Uterus (tissue), 4 donors: ENCODE measurements around the gene CEP63. TPM values are rescaled to one million over a fixed set of nuclear protein-coding genes. Genes with fewer than 3 reads are reported as not detected.

Experiments
- DNase-seq, 2 donors: peaks; one replicate each; pipeline ENCODE4 v3.0.0-alpha.2; 2019 to 2020
- H3K27ac ChIP-seq, 2 donors: fragments of 200-600 bp; sonication (generic); 1 replicate in 1 of 2; 2 replicates in 1 of 2; pipeline ENCODE4 v1.5.1; 2016 to 2018
- H3K27me3 ChIP-seq, 2 donors: fragments of 200-600 bp; sonication (generic); one replicate each; pipeline ENCODE4 v1.5.1; 2018 to 2019; ENCODE audit warnings: control low read depth in 1 of 2
- H3K36me3 ChIP-seq, 2 donors: fragments of 200-600 bp; sonication (generic); one replicate each; pipeline ENCODE4 v1.5.1; 2019; ENCODE audit warnings: control low read depth in 1 of 2
- H3K4me1 ChIP-seq, 2 donors: fragments of 200-600 bp; sonication (generic); one replicate each; pipeline ENCODE4 v1.5.1; 2018 to 2019; ENCODE audit warnings: control low read depth in 1 of 2
- H3K4me3 ChIP-seq, 2 donors: fragments of 200-600 bp; sonication (generic); 1 replicate in 1 of 2; 2 replicates in 1 of 2; pipeline ENCODE4 v1.5.1; 2018 to 2019; ENCODE audit warnings: mild to moderate bottlenecking in 1 of 2
- H3K9me3 ChIP-seq, 2 donors: fragments of 200-600 bp; sonication (generic); one replicate each; pipeline ENCODE4 v1.5.1; 2019; ENCODE audit warnings: control low read depth in 1 of 2
- POLR2A ChIP-seq, 2 donors: fragments of 450-650 bp; IDR thresholded peaks; one replicate each; pipeline ENCODE4 v1.6.1; 2016; ENCODE audit warnings: antibody characterized with exemption in 2 of 2, mild to moderate bottlenecking in 1 of 2, moderate library complexity in 1 of 2
- intact Hi-C: fragments of 100-400 bp; cut with DNase I; formaldehyde crosslinking; loops from one replicate; pipeline ENCODE4 v1.15.1; 2023; ENCODE audit warnings: low total_unique reads
- total RNA-seq, 4 donors: library from RNA; depleted of rRNA in 3 of 4; stranded (reverse); fragments of >200 nt in 3 of 4; gene quantifications; one replicate each; pipeline versions ENCODE4 v1.1.0 to v1.2.4, GENCODE V29; 2014 to 2023
- TF ChIP-seq, protein P1 (sequence below), 4 experiments: fragments of 200-600 bp in 2 of 4; fragments of 450-650 bp in 2 of 4; sonication (generic) in 2 of 4; IDR thresholded peaks; one replicate each; pipeline ENCODE4 v1.5.1; 2016 to 2019; ENCODE audit warnings: antibody characterized with exemption in 4 of 4, mild to moderate bottlenecking in 2 of 4, moderate library complexity in 1 of 4
- donor health status: DM: yes; HTN: yes; CAD: no.

The CEP63 gene
- total RNA-seq, 4 donors from 2014 or later: 5.9 to 25.5 (median 16.5) TPM

DNA sequence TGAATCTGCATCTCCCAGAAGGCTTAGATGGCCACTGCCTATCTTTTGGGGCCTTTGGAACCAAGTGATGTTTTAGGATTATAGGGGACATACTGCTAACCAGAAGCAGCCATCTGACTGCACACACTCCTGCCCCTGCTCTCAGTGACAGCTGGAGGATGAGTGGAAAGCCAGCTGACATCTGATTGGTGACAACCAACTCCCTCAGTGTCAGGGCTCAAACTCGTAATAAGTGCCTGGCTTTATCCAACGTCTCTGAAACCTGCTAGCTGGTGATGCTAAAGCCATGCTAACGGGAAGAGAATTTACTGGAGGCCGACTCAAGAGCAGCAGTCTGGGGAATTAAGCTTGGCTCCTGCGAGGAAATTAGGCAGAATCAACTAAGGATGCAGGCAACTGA, 129.9 kb downstream of the CEP63 start:
- no peak overlapping the region for H3K4me3 ChIP-seq
- no peak for DNase-seq
- TF ChIP-seq, protein P1, sequence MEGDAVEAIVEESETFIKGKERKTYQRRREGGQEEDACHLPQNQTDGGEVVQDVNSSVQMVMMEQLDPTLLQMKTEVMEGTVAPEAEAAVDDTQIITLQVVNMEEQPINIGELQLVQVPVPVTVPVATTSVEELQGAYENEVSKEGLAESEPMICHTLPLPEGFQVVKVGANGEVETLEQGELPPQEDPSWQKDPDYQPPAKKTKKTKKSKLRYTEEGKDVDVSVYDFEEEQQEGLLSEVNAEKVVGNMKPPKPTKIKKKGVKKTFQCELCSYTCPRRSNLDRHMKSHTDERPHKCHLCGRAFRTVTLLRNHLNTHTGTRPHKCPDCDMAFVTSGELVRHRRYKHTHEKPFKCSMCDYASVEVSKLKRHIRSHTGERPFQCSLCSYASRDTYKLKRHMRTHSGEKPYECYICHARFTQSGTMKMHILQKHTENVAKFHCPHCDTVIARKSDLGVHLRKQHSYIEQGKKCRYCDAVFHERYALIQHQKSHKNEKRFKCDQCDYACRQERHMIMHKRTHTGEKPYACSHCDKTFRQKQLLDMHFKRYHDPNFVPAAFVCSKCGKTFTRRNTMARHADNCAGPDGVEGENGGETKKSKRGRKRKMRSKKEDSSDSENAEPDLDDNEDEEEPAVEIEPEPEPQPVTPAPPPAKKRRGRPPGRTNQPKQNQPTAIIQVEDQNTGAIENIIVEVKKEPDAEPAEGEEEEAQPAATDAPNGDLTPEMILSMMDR (IDR thresholded peaks at IDR 0.05): no peak
- TF ChIP-seq POLR2A (IDR thresholded peaks at IDR 0.05): no peak
- intact Hi-C loops: no loop called here
- H3K36me3 ChIP-seq: no peaks in the 10 kb centered on the region
- H3K4me1 ChIP-seq: no peaks in the 10 kb centered on the region
- H3K27me3 ChIP-seq: no peaks in the 10 kb centered on the region
- no peaks in the 10 kb centered on the region for H3K9me3 ChIP-seq
- H3K27ac ChIP-seq: no peak overlapping the region

DNA sequence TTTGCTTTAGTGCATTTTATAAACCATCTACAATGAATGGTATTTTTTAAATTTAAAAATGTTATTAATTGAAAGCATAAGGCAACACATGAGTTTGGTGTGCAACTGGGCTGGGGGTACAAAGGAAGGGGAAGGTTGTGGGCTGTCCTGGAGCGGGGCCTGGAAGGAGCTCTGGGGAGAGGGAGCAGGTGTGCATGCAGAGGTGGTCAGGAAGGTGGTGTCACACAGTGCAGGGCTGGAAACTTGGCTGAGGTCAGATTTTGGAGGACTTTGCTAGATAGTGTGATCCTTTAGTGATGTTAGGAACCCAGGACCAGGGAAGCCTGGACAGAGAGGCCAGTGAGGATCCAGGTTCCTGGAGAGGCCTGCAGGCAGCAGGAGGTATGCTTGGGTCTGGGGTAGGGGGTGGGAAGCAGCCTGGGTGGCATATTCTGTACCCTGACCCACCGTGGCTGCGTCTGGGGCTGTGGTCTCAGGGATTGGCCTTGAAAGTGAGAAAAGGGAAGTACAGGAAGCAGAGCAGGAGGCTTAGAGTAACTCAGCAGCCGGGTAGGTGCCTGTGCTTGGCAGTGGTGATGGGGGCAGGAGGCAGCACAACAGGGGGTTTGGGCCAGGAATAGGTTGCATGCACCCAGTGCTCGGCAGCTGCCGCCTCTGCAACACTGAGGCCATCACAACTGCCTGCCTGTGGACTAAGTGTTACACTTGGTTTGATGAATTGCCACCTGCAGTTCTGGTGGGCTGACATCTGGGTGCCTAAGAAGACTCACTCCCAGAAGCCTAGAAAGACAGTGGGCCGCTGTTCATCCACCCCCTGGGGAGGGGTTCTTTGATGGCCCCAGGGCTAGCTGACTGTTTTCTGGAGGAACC, 132.0 kb downstream of the CEP63 start:
- Histone ChIP-seq H3K4me1 (no peaks in the 10 kb centered on the region), H3K9me3 (no peaks in the 10 kb centered on the region), H3K27me3 (no peaks in the 10 kb centered on the region), H3K4me3 (no peak overlapping the region), H3K36me3 (no peaks in the 10 kb centered on the region), H3K27ac (no peak overlapping the region)
- intact Hi-C loops: no loop called here
- TF ChIP-seq, protein P1 (IDR thresholded peaks at IDR 0.05): no peak
- no peak for TF ChIP-seq POLR2A (IDR thresholded peaks at IDR 0.05)
- DNase-seq: no peak

DNA sequence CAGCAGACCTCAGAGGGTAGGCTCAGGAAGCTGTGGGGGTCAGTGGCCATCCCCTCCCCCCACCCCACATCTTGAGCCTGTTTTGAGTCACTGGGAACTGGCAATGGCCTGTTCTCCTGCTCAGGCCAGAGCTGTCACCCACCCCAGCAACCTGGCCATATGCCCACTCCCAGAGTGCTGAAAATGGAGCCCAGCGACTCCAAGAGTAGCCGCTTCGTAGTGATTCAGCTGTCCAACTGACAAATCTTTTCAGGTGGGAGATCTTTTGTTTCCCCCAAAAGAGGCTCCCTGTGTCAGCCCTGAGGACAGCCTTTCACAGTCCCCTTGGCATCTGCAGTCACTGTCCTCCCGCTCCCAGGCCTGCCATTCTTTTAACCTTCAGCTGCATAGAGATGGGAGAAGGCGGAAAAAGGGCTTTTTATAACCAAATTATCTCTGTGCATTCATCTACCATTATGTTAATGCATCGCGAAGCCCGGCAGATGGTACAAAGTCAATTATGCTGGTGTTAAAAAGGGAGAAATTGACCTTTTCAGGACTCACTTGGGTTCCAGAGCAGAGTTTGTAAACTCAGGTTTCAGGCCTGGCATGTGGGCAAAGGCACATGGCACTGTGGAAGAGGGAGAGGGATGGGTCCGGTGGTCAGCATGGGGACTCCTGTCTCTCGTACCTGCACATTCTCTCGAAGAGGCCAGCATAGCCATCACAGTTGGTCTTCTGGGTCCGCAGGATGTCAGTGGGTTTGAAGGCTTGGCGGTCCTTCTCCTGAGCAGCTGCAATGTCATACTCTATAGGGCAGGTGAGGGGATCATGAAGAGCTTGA, 132.8 kb downstream of the CEP63 start:
- H3K36me3 ChIP-seq: no peaks in the 10 kb centered on the region

DNA sequence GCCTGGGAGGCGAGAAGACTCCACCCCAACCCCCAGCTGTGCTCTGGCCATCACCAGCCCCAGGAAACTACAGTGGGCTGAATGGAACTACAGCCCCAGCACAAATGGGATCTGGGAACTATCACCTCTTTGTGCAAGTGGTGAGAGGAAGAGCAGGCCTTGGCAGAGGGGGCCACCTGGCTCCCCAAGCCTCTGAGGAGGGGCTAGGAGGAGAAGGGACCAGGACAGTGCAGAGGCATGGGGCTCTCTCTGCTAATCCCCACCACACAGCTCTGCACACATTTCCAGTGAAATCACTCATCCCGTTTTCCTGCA, 133.4 kb downstream of the CEP63 start:
- TF ChIP-seq POLR2A (IDR thresholded peaks at IDR 0.05): no peak
- TF ChIP-seq, protein P1 (IDR thresholded peaks at IDR 0.05): no peak
- no peak for DNase-seq
- H3K27ac ChIP-seq: no peak overlapping the region
- no peak overlapping the region for H3K4me3 ChIP-seq
- H3K36me3 ChIP-seq: no peaks in the 10 kb centered on the region
- no peaks in the 10 kb centered on the region for H3K4me1 ChIP-seq
- H3K27me3 ChIP-seq: no peaks in the 10 kb centered on the region
- intact Hi-C loops: no loop called here
- no peaks in the 10 kb centered on the region for H3K9me3 ChIP-seq

More for the DNA sequence above, 132.8 kb downstream of the CEP63 start:
- Histone ChIP-seq H3K4me3 (no peak overlapping the region), H3K4me1 (no peaks in the 10 kb centered on the region), H3K9me3 (no peaks in the 10 kb centered on the region), H3K27me3 (no peaks in the 10 kb centered on the region), H3K27ac (no peak overlapping the region)
- no peak for DNase-seq
- intact Hi-C loops: no loop called here
- no peak for TF ChIP-seq POLR2A (IDR thresholded peaks at IDR 0.05)
- TF ChIP-seq, protein P1 (IDR thresholded peaks at IDR 0.05): no peak

DNA sequence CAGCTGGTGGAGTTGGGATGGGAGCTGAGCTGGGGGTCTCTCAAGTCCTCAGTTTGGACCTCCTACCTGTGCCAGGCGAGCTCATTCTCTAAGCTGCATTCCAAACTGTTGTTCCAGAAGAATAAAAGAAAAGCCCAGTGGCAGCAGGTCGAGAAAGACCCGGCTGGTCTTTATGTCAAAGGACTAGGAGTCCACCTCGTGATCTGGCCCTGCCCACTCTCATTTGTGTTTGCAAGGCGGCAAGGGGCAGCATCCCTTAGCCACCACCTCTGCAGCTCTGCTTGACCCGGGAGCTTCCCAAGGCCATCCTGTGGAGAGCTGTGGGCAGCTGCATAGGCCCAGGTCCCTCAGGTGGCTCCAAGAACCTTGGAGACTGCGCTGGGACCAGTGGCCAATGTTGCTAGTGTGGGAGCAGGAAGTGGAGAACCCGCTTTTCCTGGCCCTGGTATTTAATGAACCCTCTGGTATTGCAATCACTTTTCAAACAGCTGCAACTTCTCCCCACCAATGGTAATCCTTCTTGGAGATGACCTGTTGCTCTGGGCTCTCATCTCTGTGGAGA, 134.1 kb downstream of the CEP63 start:
- no peak overlapping the region for H3K27ac ChIP-seq
- intact Hi-C loops: no loop called here
- H3K9me3 ChIP-seq: no peaks in the 10 kb centered on the region
- H3K27me3 ChIP-seq: no peaks in the 10 kb centered on the region
- TF ChIP-seq, protein P1 (IDR thresholded peaks at IDR 0.05): no peak
- TF ChIP-seq POLR2A (IDR thresholded peaks at IDR 0.05): no peak
- H3K4me1 ChIP-seq: no peaks in the 10 kb centered on the region
- H3K36me3 ChIP-seq: no peaks in the 10 kb centered on the region
- no peak overlapping the region for H3K4me3 ChIP-seq
- no peak for DNase-seq
